ENCODE results near the gene KIAA1958. TPM values are rescaled to one million over a fixed set of nuclear protein-coding genes. Genes with fewer than 3 reads are reported as not detected.

Gene KIAA1958
- total RNA-seq, 1 donor from 2014 or later: 26.9 TPM

DNA sequence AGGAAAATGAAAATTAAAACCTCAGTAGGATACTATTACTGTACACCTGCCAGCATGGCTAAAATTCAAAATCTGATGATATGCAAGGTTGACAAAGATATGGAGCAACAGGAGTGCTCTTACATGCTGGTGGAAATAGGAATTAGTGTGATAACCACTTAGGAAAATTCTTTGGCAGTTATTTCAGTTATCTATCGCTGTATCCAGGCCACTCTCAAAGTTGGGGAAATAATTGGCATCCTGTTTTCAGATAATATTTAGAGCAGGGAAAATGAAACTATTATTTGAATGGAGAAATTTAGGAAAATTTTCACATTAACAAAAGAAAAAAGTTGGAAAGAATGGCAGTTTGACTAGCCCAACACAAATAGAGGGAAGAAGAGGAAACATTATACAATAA lies 50.9 kb downstream of the KIAA1958 start:
- TF ChIP-seq, protein P1, sequence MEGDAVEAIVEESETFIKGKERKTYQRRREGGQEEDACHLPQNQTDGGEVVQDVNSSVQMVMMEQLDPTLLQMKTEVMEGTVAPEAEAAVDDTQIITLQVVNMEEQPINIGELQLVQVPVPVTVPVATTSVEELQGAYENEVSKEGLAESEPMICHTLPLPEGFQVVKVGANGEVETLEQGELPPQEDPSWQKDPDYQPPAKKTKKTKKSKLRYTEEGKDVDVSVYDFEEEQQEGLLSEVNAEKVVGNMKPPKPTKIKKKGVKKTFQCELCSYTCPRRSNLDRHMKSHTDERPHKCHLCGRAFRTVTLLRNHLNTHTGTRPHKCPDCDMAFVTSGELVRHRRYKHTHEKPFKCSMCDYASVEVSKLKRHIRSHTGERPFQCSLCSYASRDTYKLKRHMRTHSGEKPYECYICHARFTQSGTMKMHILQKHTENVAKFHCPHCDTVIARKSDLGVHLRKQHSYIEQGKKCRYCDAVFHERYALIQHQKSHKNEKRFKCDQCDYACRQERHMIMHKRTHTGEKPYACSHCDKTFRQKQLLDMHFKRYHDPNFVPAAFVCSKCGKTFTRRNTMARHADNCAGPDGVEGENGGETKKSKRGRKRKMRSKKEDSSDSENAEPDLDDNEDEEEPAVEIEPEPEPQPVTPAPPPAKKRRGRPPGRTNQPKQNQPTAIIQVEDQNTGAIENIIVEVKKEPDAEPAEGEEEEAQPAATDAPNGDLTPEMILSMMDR (IDR thresholded peaks at IDR 0.05; ENCODE audit: unreplicated experiment): no peak
- peaks cover 11% of the 10 kb centered on the region for H3K36me3 Mint-ChIP-seq
- H3K27me3 Mint-ChIP-seq (ENCODE audit: low read depth): no peaks in the 10 kb centered on the region

GRCh38 chr9:112540800-112541199 lies 54.2 kb downstream of the KIAA1958 start:
- peaks cover 11% of the 10 kb centered on the region for H3K36me3 Mint-ChIP-seq
- no peak overlapping the region for H3K4me3 Mint-ChIP-seq
- TF ChIP-seq, protein P1 (IDR thresholded peaks at IDR 0.05; ENCODE audit: unreplicated experiment): no peak
- H3K4me1 Mint-ChIP-seq: peaks cover 21% of the 10 kb centered on the region
- DNase-seq (ENCODE audit: low spot score in 2 of 2, unreplicated experiment in 2 of 2): no peak
- H3K9me3 Mint-ChIP-seq: peaks cover 7% of the 10 kb centered on the region
- peak overlapping the region; percentile 43 for H3K27ac Mint-ChIP-seq
- no peaks in the 10 kb centered on the region for H3K27me3 Mint-ChIP-seq (ENCODE audit: low read depth)

More for the DNA sequence above, 50.9 kb downstream of the KIAA1958 start:
- Mint-ChIP-seq H3K4me1 (peaks cover 23% of the 10 kb centered on the region), H3K9me3 (peaks cover 7% of the 10 kb centered on the region), H3K4me3 (no peak overlapping the region), H3K27ac (no peak overlapping the region)
- DNase-seq (ENCODE audit: low spot score in 2 of 2, unreplicated experiment in 2 of 2): no peak

DNA sequence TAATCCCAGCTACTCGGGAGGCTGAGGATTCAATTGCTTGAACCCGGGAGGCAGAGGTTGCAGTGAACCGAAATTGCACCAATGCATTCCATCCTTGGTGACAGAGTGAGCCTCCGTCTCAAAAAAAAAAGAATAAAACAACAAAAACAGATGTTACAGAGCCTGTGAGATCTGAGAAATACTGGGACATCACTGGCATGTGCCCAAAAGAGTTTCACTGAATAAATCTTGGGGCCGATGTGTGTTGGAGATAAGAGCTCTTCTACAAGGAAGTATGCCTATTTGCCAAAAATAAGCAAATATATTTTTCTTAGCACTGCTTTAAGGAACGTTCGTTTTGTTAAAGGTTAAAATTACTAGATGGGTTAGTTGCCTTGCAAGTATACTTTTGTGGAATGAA lies 55.1 kb downstream of the KIAA1958 start:
- H3K27me3 Mint-ChIP-seq (ENCODE audit: low read depth): no peaks in the 10 kb centered on the region
- peak overlapping the region; percentile 62 for H3K27ac Mint-ChIP-seq
- H3K4me3 Mint-ChIP-seq: no peak overlapping the region
- peaks cover 11% of the 10 kb centered on the region for H3K36me3 Mint-ChIP-seq
- H3K4me1 Mint-ChIP-seq: peaks cover 25% of the 10 kb centered on the region
- H3K9me3 Mint-ChIP-seq: peaks cover 7% of the 10 kb centered on the region
- DNase-seq (ENCODE audit: low spot score in 2 of 2, unreplicated experiment in 2 of 2): no peak
- TF ChIP-seq, protein P1 (IDR thresholded peaks at IDR 0.05; ENCODE audit: unreplicated experiment): no peak

DNA sequence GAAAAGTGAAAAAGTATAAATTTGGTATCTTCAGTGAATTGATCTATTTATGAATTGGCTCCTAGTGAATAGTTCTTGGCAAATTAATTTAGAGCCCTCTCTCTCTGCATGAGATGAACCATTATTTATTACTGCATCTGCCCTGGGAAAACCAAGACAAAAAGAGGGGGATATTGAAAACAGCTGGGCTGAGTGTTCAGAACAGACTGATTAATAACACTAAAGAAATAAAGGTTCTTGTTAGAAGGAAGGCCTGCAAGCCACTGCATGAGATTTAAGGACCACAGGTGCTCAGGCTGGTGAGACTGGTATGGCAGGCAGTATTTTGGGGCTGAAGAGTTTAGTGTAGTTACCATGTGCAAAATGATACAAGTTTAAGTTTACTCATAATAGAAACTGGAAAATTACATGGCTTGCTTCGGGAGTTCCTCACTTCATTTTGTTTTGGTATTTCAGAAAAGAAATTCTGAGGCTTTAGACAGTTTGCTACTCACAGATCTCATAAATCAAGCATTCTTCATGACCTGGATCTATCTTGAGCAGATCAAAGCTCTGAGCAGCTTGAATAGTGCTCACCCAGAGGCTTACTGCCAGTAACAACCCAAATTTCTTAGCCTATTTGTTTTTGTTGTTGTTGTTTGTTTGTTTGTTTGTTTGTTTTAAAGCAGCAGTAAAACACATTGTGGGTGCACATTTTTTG lies 56.1 kb downstream of the KIAA1958 start:
- H3K4me1 Mint-ChIP-seq: peaks cover 31% of the 10 kb centered on the region
- peaks cover 3% of the 10 kb centered on the region for H3K36me3 Mint-ChIP-seq
- no peak overlapping the region for H3K4me3 Mint-ChIP-seq
- H3K9me3 Mint-ChIP-seq: peaks cover under 1% of the 10 kb centered on the region
- DNase-seq (ENCODE audit: low spot score in 2 of 2, unreplicated experiment in 2 of 2): no peak
- TF ChIP-seq, protein P1 (IDR thresholded peaks at IDR 0.05; ENCODE audit: unreplicated experiment): no peak
- no peaks in the 10 kb centered on the region for H3K27me3 Mint-ChIP-seq (ENCODE audit: low read depth)
- peak overlapping the region; percentile 52 for H3K27ac Mint-ChIP-seq

DNA sequence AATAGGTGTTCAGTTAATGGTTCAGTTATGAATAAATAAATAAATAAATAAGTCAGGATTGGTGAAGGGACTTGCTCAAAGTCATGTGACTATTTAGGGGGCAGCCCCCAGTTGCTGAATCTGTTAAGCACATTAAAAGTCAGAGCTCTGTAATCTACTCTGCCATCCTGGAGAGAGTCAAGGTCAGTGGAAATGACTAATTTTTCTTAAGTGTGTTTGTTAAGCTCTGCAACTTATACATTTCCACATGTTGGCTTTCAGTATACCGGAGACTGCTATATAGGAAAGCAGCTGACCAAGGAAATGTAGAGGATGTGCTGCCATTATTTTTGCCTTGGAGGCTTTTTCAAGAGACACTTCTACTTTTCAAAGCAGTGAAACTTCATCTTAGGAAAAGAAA lies 57.9 kb downstream of the KIAA1958 start:
- no peaks in the 10 kb centered on the region for H3K36me3 Mint-ChIP-seq
- DNase-seq (ENCODE audit: low spot score in 2 of 2, unreplicated experiment in 2 of 2): no peak
- TF ChIP-seq, protein P1 (IDR thresholded peaks at IDR 0.05; ENCODE audit: unreplicated experiment): no peak
- peaks cover 37% of the 10 kb centered on the region for H3K4me1 Mint-ChIP-seq
- no peaks in the 10 kb centered on the region for H3K9me3 Mint-ChIP-seq
- no peak overlapping the region for H3K4me3 Mint-ChIP-seq
- H3K27me3 Mint-ChIP-seq (ENCODE audit: low read depth): no peaks in the 10 kb centered on the region
- H3K27ac Mint-ChIP-seq: no peak overlapping the region

Data from mesothelial cell of epicardium (in vitro differentiated cells).